ENCODE measurements around the gene WNT6. TPM values are rescaled to one million over a fixed set of nuclear protein-coding genes. Genes with fewer than 3 reads are reported as not detected.

WNT6 gene
- total and polyA plus RNA-seq, 10 of the 15 experiments (the other 5 are each of a cell fraction or from before 2014, with no cell fraction given), result 0.11 to 0.44 (median 0.22) TPM; not detected in 5

DNA sequence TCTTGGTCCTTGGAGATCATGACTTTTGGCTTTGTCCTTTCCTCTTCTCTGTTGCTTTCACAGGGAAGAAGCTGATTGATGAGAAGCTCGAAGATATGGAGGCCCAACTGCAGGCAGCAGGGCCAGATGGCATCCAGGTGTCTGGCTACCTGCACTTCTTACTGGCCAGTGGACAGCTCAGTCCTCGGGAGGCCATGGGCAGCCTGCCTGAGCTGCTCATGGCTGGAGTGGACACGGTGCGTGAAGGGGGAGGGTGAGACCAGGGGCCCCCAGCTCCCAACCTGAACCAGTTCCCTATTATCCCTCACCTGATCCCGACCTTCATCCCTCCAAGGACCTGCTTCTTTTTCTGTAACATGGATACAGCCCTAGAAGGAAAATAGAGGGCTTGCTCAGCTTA lies 46.7 kb upstream of the WNT6 start (continued):
- no peak for TF ChIP-seq SRF (IDR thresholded peaks at IDR 0.05; ENCODE audit: low read depth in 2 of 2, low read length in 2 of 2)

DNA sequence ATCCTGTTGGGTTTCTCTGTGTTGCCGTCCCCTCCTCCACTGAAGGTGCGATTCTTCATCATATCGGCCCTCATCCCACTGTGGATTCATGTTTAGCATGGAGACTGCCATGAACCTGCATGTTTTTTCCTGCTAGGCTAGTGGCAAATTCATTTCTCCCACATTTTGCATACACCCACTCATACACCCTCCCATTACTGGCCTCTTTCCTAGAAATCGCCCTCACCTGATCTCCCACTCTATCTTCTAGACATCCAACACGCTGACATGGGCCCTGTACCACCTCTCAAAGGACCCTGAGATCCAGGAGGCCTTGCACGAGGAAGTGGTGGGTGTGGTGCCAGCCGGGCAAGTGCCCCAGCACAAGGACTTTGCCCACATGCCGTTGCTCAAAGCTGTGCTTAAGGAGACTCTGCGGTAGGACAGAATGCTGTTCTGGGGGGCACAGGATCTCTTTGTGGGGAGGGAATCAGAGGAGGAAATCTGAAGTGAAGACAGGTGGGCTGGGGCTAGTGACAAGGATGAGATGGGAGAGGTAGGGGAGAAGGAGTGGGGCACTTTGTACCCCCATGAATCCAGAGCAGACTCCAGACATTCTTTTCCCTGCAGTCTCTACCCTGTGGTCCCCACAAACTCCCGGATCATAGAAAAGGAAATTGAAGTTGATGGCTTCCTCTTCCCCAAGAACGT lies 45.7 kb upstream of the WNT6 start:
- H3K4me2 ChIP-seq (ENCODE audit: control insufficient read depth, insufficient read depth), result no peak overlapping the region
- H3K79me2 ChIP-seq (ENCODE audit: control insufficient read depth, insufficient read depth, low read length), result no peaks in the 10 kb centered on the region
- POLR2A ChIA-PET, result no interaction called here
- CTCF ChIA-PET, result no interaction called here
- H3K27ac ChIP-seq (ENCODE audit: control insufficient read depth, insufficient read depth), result no peak overlapping the region
- H3K4me1 ChIP-seq (ENCODE audit: control insufficient read depth, insufficient read depth, low read length), result no peaks in the 10 kb centered on the region
- WGBS (ENCODE audit: insufficient coverage, insufficient replicate concordance, low lambda C conversion rate, missing lambda C conversion rate), result 46% methylated on average over 11 of the region's 11 CpGs
- no peaks in the 10 kb centered on the region for H3K36me3 ChIP-seq (ENCODE audit: control insufficient read depth in 2 of 2, insufficient read depth in 2 of 2, low read length in 1 of 2)
- no peak for ATAC-seq
- H4K20me1 ChIP-seq (ENCODE audit: control insufficient read depth, insufficient read depth), result no peaks in the 10 kb centered on the region
- H3K9ac ChIP-seq (ENCODE audit: control insufficient read depth, insufficient read depth, low read length), result no peak overlapping the region
- no TSS peak for BruUV-seq (replicated peaks)
- intact Hi-C loops (cut with micrococcal nuclease; ENCODE audit: unreplicated experiment), result no loop called here
- in situ Hi-C loops (cut with MboI), result no loop called here
- DNase-seq (ENCODE audit: low read depth, low spot score), result no peak
- SMC1A ChIA-PET (ENCODE audit: uncharacterized antibody, unreplicated experiment), result no interaction called here
- no peak overlapping the region for H3K4me3 ChIP-seq
- TF ChIP-seq BCL11A (IDR thresholded peaks at IDR 0.05; ENCODE audit: low read depth, low read length), result no peak
- TF ChIP-seq, protein P1, sequence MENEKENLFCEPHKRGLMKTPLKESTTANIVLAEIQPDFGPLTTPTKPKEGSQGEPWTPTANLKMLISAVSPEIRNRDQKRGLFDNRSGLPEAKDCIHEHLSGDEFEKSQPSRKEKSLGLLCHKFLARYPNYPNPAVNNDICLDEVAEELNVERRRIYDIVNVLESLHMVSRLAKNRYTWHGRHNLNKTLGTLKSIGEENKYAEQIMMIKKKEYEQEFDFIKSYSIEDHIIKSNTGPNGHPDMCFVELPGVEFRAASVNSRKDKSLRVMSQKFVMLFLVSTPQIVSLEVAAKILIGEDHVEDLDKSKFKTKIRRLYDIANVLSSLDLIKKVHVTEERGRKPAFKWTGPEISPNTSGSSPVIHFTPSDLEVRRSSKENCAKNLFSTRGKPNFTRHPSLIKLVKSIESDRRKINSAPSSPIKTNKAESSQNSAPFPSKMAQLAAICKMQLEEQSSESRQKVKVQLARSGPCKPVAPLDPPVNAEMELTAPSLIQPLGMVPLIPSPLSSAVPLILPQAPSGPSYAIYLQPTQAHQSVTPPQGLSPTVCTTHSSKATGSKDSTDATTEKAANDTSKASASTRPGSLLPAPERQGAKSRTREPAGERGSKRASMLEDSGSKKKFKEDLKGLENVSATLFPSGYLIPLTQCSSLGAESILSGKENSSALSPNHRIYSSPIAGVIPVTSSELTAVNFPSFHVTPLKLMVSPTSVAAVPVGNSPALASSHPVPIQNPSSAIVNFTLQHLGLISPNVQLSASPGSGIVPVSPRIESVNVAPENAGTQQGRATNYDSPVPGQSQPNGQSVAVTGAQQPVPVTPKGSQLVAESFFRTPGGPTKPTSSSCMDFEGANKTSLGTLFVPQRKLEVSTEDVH (IDR thresholded peaks at IDR 0.05; ENCODE audit: low read depth, partially characterized antibody), result no peak
- no peak overlapping the region for H2AFZ ChIP-seq (ENCODE audit: control insufficient read depth, low read depth, low read length)
- no peak for FAIRE-seq
- H3K27me3 ChIP-seq (replicated peaks in 1 of 2; ENCODE audit: control insufficient read depth in 2 of 2, insufficient read depth in 2 of 2, low read length in 1 of 2), result no peaks in the 10 kb centered on the region; a peak in 1 of 4 replicates
- RAD21 ChIA-PET (ENCODE audit: unreplicated experiment), result no interaction called here
- H3K9me3 ChIP-seq (replicated peaks; ENCODE audit: control insufficient read depth, insufficient read depth, low read length), result no peaks in the 10 kb centered on the region
